ENCODE data around the gene OTULIN.
A peak's percentile ranks its signal among the peaks of the same experiment; 100 is the strongest.

The OTULIN gene

DNA sequence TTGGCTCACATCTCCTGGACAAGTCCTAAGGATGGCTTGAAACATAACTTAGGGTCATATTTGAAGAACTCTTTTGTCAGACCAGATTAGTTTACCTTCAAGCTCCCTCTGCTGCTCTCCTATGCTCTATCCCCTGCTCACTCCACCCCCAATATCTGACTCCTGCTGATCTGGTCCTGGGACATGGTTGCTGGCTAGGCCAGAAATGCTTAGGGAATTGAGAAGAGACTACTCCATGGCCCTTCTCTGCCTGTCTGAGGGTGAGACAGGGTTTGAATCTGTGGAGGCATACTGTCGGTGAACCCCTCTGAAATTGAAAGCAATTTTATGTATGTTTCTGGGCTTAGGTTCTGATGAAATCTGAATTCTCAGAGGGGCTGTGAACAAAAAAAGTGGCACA is 3.3 kb downstream of the OTULIN start:
- TF ChIP-seq, protein P1, sequence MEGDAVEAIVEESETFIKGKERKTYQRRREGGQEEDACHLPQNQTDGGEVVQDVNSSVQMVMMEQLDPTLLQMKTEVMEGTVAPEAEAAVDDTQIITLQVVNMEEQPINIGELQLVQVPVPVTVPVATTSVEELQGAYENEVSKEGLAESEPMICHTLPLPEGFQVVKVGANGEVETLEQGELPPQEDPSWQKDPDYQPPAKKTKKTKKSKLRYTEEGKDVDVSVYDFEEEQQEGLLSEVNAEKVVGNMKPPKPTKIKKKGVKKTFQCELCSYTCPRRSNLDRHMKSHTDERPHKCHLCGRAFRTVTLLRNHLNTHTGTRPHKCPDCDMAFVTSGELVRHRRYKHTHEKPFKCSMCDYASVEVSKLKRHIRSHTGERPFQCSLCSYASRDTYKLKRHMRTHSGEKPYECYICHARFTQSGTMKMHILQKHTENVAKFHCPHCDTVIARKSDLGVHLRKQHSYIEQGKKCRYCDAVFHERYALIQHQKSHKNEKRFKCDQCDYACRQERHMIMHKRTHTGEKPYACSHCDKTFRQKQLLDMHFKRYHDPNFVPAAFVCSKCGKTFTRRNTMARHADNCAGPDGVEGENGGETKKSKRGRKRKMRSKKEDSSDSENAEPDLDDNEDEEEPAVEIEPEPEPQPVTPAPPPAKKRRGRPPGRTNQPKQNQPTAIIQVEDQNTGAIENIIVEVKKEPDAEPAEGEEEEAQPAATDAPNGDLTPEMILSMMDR (IDR thresholded peaks at IDR 0.05; ENCODE audit: borderline replicate concordance, insufficient read depth, low read depth, low read length): no peak
- H3K4me3 ChIP-seq (ENCODE audit: low read depth, low read length): peak overlapping the region; percentile 83

DNA sequence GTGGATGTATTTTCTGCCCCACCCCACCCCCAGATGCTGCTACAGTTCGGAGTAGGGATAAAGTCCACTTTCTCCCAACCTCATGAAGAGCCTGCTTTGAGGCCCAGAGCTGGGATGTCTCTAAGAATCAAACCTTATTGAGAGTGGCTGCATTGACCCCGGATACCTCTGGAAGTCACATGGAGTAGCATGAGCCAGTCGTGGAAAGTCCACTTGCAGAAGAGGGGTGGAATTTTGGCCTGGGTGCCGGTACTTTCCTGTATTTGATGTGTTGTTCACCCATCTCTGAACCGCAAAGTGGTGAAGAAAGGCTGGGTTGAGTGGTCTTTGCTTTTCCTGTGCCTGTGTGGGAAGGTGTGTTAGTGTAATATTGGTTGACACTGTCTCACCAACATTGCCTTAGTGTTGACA is 3.7 kb downstream of the OTULIN start:
- TF ChIP-seq, protein P1 (IDR thresholded peaks at IDR 0.05; ENCODE audit: borderline replicate concordance, insufficient read depth, low read depth, low read length): no peak
- peak overlapping the region; percentile 42 for H3K4me3 ChIP-seq (ENCODE audit: low read depth, low read length)

DNA sequence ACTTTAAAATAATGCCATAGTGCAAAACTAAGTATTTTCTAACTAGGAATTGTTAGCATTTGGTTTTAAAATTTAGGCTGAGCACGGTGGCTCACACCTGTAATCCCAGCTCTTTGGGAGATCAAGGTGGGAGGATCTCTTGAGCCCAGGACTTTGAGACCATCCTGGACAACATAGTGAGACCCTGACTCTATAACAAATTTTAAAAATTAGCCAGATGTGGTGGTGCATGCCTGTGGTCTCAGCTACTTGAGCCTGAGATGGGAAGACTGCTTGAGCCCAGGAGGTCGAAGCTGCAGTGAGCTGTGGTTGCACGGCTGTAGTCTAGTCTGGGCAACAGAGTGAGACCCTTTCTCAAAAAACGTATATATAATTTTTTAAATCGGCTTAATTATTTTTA is 4.9 kb downstream of the OTULIN start:
- H3K4me3 ChIP-seq (ENCODE audit: low read depth, low read length): peak overlapping the region; percentile 23
- TF ChIP-seq, protein P1 (IDR thresholded peaks at IDR 0.05; ENCODE audit: borderline replicate concordance, insufficient read depth, low read depth, low read length): no peak

DNA sequence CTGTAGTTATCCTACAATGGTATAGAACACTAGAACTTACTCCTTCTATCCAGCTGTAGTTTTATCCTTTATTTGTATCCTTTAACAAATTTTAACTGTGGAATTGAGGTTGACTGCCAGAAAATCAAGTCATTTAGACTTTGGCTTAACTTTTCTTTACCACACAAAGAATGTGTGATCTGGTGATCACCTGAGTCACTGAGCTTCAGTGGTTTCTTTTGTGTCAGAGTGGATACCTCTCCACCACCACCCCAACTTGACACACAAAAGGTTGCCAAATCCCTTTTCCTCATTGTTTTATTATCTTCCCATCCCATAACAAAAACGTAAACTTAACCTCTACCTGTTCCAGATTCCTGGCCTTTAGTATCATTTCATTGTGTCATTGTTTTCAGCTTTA is 5.5 kb downstream of the OTULIN start:
- TF ChIP-seq, protein P1 (IDR thresholded peaks at IDR 0.05; ENCODE audit: borderline replicate concordance, insufficient read depth, low read depth, low read length): no peak
- no peak overlapping the region for H3K4me3 ChIP-seq (ENCODE audit: low read depth, low read length)

DNA sequence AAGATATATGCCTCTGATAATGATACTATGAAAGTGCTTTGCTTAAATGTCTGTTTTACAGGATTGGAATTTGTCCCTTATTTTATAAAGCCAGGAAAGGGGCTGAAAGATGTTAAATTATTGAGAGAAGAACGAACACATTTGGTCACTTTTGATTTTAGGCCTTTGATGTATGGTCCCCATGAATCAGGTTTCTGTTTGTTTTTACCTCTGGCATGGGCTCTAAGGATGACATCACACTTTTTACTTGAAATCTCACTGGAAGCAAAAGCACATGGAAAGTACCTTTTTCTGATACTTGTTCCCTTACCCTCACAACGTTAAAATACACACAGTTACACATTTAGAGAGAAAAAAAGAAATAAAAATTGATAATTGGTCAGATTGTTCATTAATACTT is 6.9 kb downstream of the OTULIN start:
- H3K4me3 ChIP-seq (ENCODE audit: low read depth, low read length): no peak overlapping the region
- TF ChIP-seq, protein P1 (IDR thresholded peaks at IDR 0.05; ENCODE audit: borderline replicate concordance, insufficient read depth, low read depth, low read length): no peak

DNA sequence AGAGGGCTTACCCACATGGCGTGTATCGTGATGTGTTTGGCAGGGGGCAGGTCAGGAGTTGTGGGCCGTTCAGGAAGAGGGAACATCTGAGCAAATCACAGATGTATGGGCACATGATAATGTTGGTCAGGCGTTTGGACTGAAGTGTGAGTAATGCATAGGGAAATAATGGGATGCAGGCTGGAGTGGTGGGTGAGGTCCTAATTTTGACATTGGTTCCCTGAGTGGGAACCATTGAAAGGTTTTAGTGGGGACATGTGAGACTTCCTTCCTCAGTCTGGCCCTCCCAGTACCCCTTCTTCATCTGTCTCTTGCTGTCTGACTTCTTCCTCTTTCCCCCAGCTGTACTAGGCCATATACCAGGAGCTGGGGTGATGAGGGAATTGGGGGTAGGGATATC is 7.6 kb downstream of the OTULIN start:
- TF ChIP-seq, protein P1 (IDR thresholded peaks at IDR 0.05; ENCODE audit: borderline replicate concordance, insufficient read depth, low read depth, low read length): no peak
- peak overlapping the region; percentile 38 for H3K4me3 ChIP-seq (ENCODE audit: low read depth, low read length)

DNA sequence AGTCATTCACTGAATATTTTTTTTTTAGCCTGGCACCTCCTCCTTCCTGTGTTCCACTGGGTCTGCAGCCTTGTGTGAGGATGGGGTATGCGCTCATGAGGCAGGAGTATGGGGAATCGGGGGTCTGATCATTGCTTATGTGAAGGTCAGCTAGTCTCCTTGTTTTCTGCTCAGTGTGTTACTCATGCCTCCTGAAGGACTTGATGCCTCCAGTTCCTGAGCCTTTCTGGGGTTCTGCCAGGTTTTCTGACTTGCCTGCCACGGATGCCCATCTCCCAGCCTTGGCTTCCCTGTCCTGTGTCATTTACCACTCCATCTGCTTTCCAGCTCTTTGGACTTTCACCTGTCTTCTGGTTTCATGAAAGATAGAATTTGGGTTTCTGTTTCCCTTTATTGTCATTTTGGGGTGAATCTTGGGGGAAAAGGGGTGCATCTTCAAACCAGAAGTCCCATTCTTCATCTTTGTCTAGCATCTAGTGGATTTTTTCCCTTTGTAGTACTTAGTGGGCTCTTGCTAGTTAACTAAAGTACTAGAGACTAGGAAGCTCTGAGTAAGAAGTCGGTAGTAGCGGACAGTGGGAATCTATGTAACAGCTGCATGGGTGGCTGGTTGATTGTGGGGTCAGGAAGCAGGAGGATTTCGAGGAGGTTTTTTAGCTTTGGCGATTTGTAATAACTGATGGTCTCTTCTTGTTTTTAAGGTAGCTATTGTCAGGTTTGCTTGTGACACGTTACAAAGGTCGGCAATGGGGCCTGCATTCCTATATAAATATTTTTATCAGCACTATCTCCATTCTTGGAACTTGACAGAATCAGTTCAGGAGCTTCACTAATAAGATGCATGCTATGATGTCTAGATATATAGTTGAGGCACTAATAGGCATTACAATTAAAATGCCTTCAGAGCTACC is 8.2 kb downstream of the OTULIN start:
- TF ChIP-seq, protein P1 (IDR thresholded peaks at IDR 0.05; ENCODE audit: borderline replicate concordance, insufficient read depth, low read depth, low read length): no peak

More for the DNA sequence above, 8.2 kb downstream of the OTULIN start:
- H3K4me3 ChIP-seq (ENCODE audit: low read depth, low read length): peak overlapping the region; percentile 38
